ENCODE results near the gene CFAP58. TPM values are rescaled to one million over a fixed set of nuclear protein-coding genes. Genes with fewer than 3 reads are reported as not detected.

Gene CFAP58
- total and polyA plus RNA-seq, 2 donors, result 0.19 to 0.34 TPM

GRCh38 chr10:104433669-104434068 is 80.0 kb downstream of the CFAP58 start:
- 92% methylated on average over 3 of the region's 3 CpGs for WGBS
- no peak overlapping the region for H3K4me3 ChIP-seq (ENCODE audit: low read length in 2 of 2)
- H3K9me3 ChIP-seq (ENCODE audit: control insufficient read depth in 2 of 2, insufficient read depth in 1 of 2, low read length in 1 of 2), result no peaks in the 10 kb centered on the region
- peaks cover 0 to 2% of the 10 kb centered on the region in 2 donors for H3K27me3 ChIP-seq (ENCODE audit: control insufficient read depth in 2 of 2, insufficient read depth in 1 of 2, low read length in 1 of 2)
- no peaks in the 10 kb centered on the region for H3K4me1 ChIP-seq (ENCODE audit: control insufficient read depth in 2 of 2, insufficient read depth in 2 of 2, low read length in 2 of 2)
- H3K27ac ChIP-seq (ENCODE audit: low read depth in 1 of 2, low read length in 1 of 2), result no peak overlapping the region
- no peaks in the 10 kb centered on the region for H3K36me3 ChIP-seq (ENCODE audit: control insufficient read depth in 2 of 2, insufficient read depth in 2 of 2, low read length in 1 of 2)
- DNase-seq (ENCODE audit: low read depth in 6 of 9, low spot score in 9 of 9), result no peak

GRCh38 chr10:104434601-104435000 is 81.0 kb downstream of the CFAP58 start:
- no peak for DNase-seq (ENCODE audit: low read depth in 6 of 9, low spot score in 9 of 9)
- 97% methylated on average over 1 of the region's 1 CpG for WGBS

GRCh38 chr10:104435822-104436221 is 82.2 kb downstream of the CFAP58 start:
- no peaks in the 10 kb centered on the region for H3K9me3 ChIP-seq (ENCODE audit: control insufficient read depth in 2 of 2, insufficient read depth in 1 of 2, low read length in 1 of 2)
- no peaks in the 10 kb centered on the region for H3K36me3 ChIP-seq (ENCODE audit: control insufficient read depth in 2 of 2, insufficient read depth in 2 of 2, low read length in 1 of 2)
- no peak for DNase-seq (ENCODE audit: low read depth in 6 of 9, low spot score in 9 of 9)
- no peaks in the 10 kb centered on the region for H3K27me3 ChIP-seq (ENCODE audit: control insufficient read depth in 2 of 2, insufficient read depth in 1 of 2, low read length in 1 of 2)
- H3K27ac ChIP-seq (ENCODE audit: low read depth in 1 of 2, low read length in 1 of 2), result no peak overlapping the region
- WGBS, result 93% methylated on average over 2 of the region's 2 CpGs
- no peaks in the 10 kb centered on the region for H3K4me1 ChIP-seq (ENCODE audit: control insufficient read depth in 2 of 2, insufficient read depth in 2 of 2, low read length in 2 of 2)
- no peak overlapping the region for H3K4me3 ChIP-seq (ENCODE audit: low read length in 2 of 2)

More at GRCh38 chr10:104434601-104435000, 81.0 kb downstream of the CFAP58 start:
- H3K4me3 ChIP-seq (ENCODE audit: low read length in 2 of 2), result no peak overlapping the region
- H3K27ac ChIP-seq (ENCODE audit: low read depth in 1 of 2, low read length in 1 of 2), result no peak overlapping the region
- H3K4me1 ChIP-seq (ENCODE audit: control insufficient read depth in 2 of 2, insufficient read depth in 2 of 2, low read length in 2 of 2), result no peaks in the 10 kb centered on the region
- H3K36me3 ChIP-seq (ENCODE audit: control insufficient read depth in 2 of 2, insufficient read depth in 2 of 2, low read length in 1 of 2), result no peaks in the 10 kb centered on the region
- peaks cover 0 to 2% of the 10 kb centered on the region in 2 donors for H3K27me3 ChIP-seq (ENCODE audit: control insufficient read depth in 2 of 2, insufficient read depth in 1 of 2, low read length in 1 of 2)
- no peaks in the 10 kb centered on the region for H3K9me3 ChIP-seq (ENCODE audit: control insufficient read depth in 2 of 2, insufficient read depth in 1 of 2, low read length in 1 of 2)

GRCh38 chr10:104437226-104437625 is 83.6 kb downstream of the CFAP58 start:
- Histone ChIP-seq H3K27me3 (ENCODE audit: control insufficient read depth in 2 of 2, insufficient read depth in 1 of 2, low read length in 1 of 2) (no peaks in the 10 kb centered on the region), H3K36me3 (ENCODE audit: control insufficient read depth in 2 of 2, insufficient read depth in 2 of 2, low read length in 1 of 2) (no peaks in the 10 kb centered on the region), H3K9me3 (ENCODE audit: control insufficient read depth in 2 of 2, insufficient read depth in 1 of 2, low read length in 1 of 2) (no peaks in the 10 kb centered on the region), H3K4me3 (ENCODE audit: low read length in 2 of 2) (no peak overlapping the region), H3K4me1 (ENCODE audit: control insufficient read depth in 2 of 2, insufficient read depth in 2 of 2, low read length in 2 of 2) (no peaks in the 10 kb centered on the region), H3K27ac (ENCODE audit: low read depth in 1 of 2, low read length in 1 of 2) (no peak overlapping the region)
- no peak for DNase-seq (ENCODE audit: low read depth in 6 of 9, low spot score in 9 of 9)
- 93% methylated on average over 2 of the region's 2 CpGs for WGBS

GRCh38 chr10:104440221-104440620 is 86.6 kb downstream of the CFAP58 start:
- Histone ChIP-seq H3K36me3 (ENCODE audit: control insufficient read depth in 2 of 2, insufficient read depth in 2 of 2, low read length in 1 of 2) (no peaks in the 10 kb centered on the region), H3K4me1 (ENCODE audit: control insufficient read depth in 2 of 2, insufficient read depth in 2 of 2, low read length in 2 of 2) (no peaks in the 10 kb centered on the region), H3K4me3 (ENCODE audit: low read length in 2 of 2) (no peak overlapping the region), H3K9me3 (ENCODE audit: control insufficient read depth in 2 of 2, insufficient read depth in 1 of 2, low read length in 1 of 2) (no peaks in the 10 kb centered on the region), H3K27ac (ENCODE audit: low read depth in 1 of 2, low read length in 1 of 2) (no peak overlapping the region), H3K27me3 (ENCODE audit: control insufficient read depth in 2 of 2, insufficient read depth in 1 of 2, low read length in 1 of 2) (no peaks in the 10 kb centered on the region)
- no peak for DNase-seq (ENCODE audit: low read depth in 6 of 9, low spot score in 9 of 9)
- WGBS, result 96% methylated on average over 2 of the region's 2 CpGs

- no peak overlapping the region for H3K27ac ChIP-seq (ENCODE audit: low read depth in 1 of 2, low read length in 1 of 2)
- H3K36me3 ChIP-seq (ENCODE audit: control insufficient read depth in 2 of 2, insufficient read depth in 2 of 2, low read length in 1 of 2), result no peaks in the 10 kb centered on the region
- no peaks in the 10 kb centered on the region for H3K4me1 ChIP-seq (ENCODE audit: control insufficient read depth in 2 of 2, insufficient read depth in 2 of 2, low read length in 2 of 2)
- no peak for DNase-seq (ENCODE audit: low read depth in 6 of 9, low spot score in 9 of 9)
- H3K27me3 ChIP-seq (ENCODE audit: control insufficient read depth in 2 of 2, insufficient read depth in 1 of 2, low read length in 1 of 2), result no peaks in the 10 kb centered on the region
- H3K4me3 ChIP-seq (ENCODE audit: low read length in 2 of 2), result no peak overlapping the region
- WGBS, result 37% methylated on average over 5 of the region's 5 CpGs
- no peaks in the 10 kb centered on the region for H3K9me3 ChIP-seq (ENCODE audit: control insufficient read depth in 2 of 2, insufficient read depth in 1 of 2, low read length in 1 of 2)
Measured at GRCh38 chr10:104441329-104442000, 87.8 kb downstream of the CFAP58 start.

- no peak overlapping the region for H3K27ac ChIP-seq (ENCODE audit: low read depth in 1 of 2, low read length in 1 of 2)
- H3K4me1 ChIP-seq (ENCODE audit: control insufficient read depth in 2 of 2, insufficient read depth in 2 of 2, low read length in 2 of 2), result no peaks in the 10 kb centered on the region
- 94% methylated on average over 1 of the region's 1 CpG for WGBS
- no peaks in the 10 kb centered on the region for H3K9me3 ChIP-seq (ENCODE audit: control insufficient read depth in 2 of 2, insufficient read depth in 1 of 2, low read length in 1 of 2)
- H3K4me3 ChIP-seq (ENCODE audit: low read length in 2 of 2), result no peak overlapping the region
- no peaks in the 10 kb centered on the region for H3K36me3 ChIP-seq (ENCODE audit: control insufficient read depth in 2 of 2, insufficient read depth in 2 of 2, low read length in 1 of 2)
- H3K27me3 ChIP-seq (ENCODE audit: control insufficient read depth in 2 of 2, insufficient read depth in 1 of 2, low read length in 1 of 2), result peaks cover 0 to 2% of the 10 kb centered on the region in 2 donors
- DNase-seq (ENCODE audit: low read depth in 6 of 9, low spot score in 9 of 9), result no peak
Measured at GRCh38 chr10:104445359-104445758, 91.7 kb downstream of the CFAP58 start.

GRCh38 chr10:104446151-104446550 is 92.5 kb downstream of the CFAP58 start:
- no peak for DNase-seq (ENCODE audit: low read depth in 6 of 9, low spot score in 9 of 9)
- H3K36me3 ChIP-seq (ENCODE audit: control insufficient read depth in 2 of 2, insufficient read depth in 2 of 2, low read length in 1 of 2), result no peaks in the 10 kb centered on the region
- peaks cover 0 to 2% of the 10 kb centered on the region in 2 donors for H3K27me3 ChIP-seq (ENCODE audit: control insufficient read depth in 2 of 2, insufficient read depth in 1 of 2, low read length in 1 of 2)

GRCh38 chr10:104447331-104447730 is 93.7 kb downstream of the CFAP58 start:
- H3K27ac ChIP-seq (ENCODE audit: low read depth in 1 of 2, low read length in 1 of 2), result no peak overlapping the region
- no peak overlapping the region for H3K4me3 ChIP-seq (ENCODE audit: low read length in 2 of 2)
- WGBS, result 93% methylated on average over 1 of the region's 1 CpG

More at GRCh38 chr10:104446151-104446550, 92.5 kb downstream of the CFAP58 start:
- H3K4me1 ChIP-seq (ENCODE audit: control insufficient read depth in 2 of 2, insufficient read depth in 2 of 2, low read length in 2 of 2), result no peaks in the 10 kb centered on the region
- no peak overlapping the region for H3K27ac ChIP-seq (ENCODE audit: low read depth in 1 of 2, low read length in 1 of 2)
- whole genome bisulfite sequencing, result 85% methylated on average over 1 of the region's 1 CpG
- no peaks in the 10 kb centered on the region for H3K9me3 ChIP-seq (ENCODE audit: control insufficient read depth in 2 of 2, insufficient read depth in 1 of 2, low read length in 1 of 2)
- H3K4me3 ChIP-seq (ENCODE audit: low read length in 2 of 2), result no peak overlapping the region

More at GRCh38 chr10:104447331-104447730, 93.7 kb downstream of the CFAP58 start:
- peaks cover 0 to 2% of the 10 kb centered on the region in 2 donors for H3K27me3 ChIP-seq (ENCODE audit: control insufficient read depth in 2 of 2, insufficient read depth in 1 of 2, low read length in 1 of 2)
- no peaks in the 10 kb centered on the region for H3K36me3 ChIP-seq (ENCODE audit: control insufficient read depth in 2 of 2, insufficient read depth in 2 of 2, low read length in 1 of 2)
- no peaks in the 10 kb centered on the region for H3K9me3 ChIP-seq (ENCODE audit: control insufficient read depth in 2 of 2, insufficient read depth in 1 of 2, low read length in 1 of 2)
- H3K4me1 ChIP-seq (ENCODE audit: control insufficient read depth in 2 of 2, insufficient read depth in 2 of 2, low read length in 2 of 2), result no peaks in the 10 kb centered on the region
- no peak for DNase-seq (ENCODE audit: low read depth in 6 of 9, low spot score in 9 of 9)

Data from thymus (tissue), 11 donors.